ENCODE data around the gene FAM219A.

FAM219A gene, protein sequence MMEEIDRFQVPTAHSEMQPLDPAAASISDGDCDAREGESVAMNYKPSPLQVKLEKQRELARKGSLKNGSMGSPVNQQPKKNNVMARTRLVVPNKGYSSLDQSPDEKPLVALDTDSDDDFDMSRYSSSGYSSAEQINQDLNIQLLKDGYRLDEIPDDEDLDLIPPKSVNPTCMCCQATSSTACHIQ

DNA sequence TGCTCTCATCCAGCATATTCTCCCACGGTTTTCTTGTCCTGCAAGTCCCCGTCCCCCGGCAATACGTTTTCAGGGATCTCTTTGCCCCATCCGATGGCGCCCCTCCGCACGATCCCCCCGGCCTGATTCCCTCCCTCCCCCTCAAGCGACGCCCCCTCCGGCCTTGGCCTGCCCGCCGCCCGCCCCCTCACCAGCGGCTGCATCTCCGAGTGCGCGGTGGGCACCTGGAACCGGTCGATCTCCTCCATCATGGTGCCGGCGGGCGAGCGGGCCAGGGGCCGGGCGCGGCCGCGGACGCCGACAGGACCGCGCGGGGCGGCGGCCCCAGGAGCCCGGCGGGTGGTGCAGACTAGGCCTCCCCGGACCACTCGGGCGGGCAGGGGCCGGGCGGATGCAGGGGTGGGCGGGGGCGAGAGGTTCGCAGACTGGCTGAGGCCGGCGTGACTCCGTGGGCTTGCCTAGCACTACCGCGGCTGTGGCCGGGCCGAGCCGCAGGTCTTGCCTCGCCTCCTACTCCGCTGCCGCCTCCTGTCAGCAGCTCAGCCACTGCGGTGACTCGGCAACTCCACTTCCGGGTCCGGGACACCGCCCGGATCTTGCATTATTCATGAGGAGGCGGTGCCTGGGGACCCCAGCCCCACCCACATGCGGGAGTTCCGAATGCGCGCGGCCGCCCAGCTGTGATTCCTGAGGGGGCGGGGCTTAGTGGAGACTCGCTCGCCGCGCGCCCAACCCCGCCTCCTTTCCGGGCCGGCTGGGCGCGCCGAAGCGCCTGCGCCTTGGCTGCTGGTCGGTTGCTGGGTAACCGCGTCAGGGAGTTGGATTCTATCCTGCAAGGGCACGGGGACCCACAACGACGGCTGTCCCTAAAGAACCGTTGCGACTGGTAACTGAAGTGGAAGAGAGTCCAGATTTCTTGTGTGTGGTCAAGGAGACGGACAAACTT is at the start of gene FAM219A, which contains the start of gene DNAI1:
Gene FAM219A, minus strand, starts transcription at position 558 of the 946 bp plus-strand sequence. Its CDS starts 307 bp downstream, at position 251.
Gene DNAI1, plus strand, starts transcription at position 793 of the 946 bp plus-strand sequence. CDS start 201 bp downstream, outside the sequence.
- peak; percentile 98 for DNase-seq (ENCODE audit: low spot score)

DNA sequence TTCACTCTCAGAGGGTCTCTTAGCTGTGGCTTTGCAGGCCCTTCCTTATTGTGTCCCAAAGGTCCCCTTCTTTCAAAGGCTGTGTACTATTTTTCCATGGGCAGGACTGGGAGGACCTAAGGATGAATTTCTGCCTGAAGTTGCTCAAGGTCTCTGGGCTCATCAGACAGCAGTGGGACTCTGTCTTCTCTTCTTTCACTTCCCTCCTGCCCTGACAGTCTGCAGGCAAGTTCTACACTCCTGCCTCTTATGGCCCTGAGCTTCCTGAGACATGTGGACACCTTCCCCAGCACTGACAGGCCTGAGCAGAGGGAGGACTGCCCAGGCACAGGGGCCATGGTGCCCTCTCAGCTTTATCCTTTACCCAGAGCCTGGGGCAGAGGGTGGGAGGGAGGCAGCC is 49.6 kb upstream of the FAM219A start:
- DNase-seq (ENCODE audit: low spot score) = no peak

DNA sequence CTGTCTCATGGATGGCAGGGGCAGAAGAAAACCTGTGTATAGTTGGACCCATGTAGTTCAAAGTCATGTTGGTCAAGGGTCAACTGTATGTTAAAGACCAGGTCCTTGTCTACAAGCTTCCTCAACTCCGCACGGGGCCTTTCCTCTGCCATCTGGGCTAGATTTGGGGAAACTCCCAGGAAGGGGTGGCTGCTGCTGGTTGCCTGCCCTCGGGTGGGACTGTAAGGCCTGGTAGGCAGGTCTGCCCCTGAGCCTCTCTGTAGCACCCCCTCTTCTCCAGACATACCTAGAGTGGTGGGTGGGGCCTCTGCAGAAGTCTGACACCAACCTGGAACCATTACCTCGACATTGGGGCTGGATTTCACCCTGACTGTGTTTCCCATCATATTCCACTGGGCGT is 49.2 kb upstream of the FAM219A start:
- DNase-seq (ENCODE audit: low spot score) = no peak

DNA sequence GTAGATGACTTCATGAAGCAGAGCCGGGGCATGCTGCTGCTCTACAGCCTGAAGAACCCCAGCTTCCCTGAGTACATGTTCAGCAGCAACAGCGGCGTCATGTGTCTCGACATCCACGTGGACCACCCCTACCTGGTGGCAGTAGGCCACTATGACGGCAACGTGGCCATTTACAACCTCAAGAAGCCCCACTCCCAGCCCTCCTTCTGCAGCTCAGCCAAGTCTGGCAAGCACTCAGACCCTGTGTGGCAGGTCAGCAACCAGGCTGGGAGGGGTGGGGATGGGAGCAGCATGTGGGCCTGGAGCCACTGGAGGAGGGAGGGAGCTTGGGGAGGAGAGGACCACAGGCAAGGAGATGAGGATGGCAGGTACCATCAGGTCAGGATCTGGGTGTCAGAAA is 48.3 kb upstream of the FAM219A start:
- DNase-seq (ENCODE audit: low spot score) = no peak

DNA sequence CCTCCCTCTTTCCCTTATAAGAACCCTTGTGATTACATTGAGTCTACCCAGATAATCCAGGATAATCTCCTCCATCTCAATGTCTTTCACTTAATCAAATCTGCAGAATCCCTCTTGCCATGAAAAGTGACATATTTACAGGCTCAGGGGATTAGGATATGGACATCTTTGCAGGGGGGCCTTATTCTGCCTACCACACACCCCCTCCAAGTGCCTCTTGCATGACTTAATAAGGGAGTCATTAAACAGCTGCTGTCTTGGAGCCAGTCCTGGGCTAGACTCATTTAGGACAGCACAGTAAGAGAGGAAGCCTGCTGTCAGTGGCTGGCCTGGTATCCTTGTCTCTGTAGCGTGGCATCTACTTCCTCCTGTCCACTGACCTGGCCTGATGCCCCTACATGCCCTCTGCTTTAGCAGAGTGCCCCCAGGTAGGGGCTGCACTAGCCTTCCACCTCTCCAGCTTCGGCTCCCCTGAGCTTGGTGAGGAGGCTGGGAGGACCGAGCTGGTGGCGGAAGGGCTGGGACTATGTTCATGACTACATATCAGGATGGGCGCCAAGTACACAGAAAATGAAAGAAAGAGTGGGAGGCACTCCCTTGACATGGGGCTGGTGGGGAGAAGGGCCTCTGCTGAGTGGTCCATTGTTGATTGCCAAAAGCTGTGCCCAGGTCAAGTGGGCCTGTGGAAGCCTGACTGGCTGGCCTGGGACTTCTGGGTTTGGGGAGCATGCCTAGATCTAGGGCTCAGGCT is 47.2 kb upstream of the FAM219A start:
- no peak for DNase-seq (ENCODE audit: low spot score)

DNA sequence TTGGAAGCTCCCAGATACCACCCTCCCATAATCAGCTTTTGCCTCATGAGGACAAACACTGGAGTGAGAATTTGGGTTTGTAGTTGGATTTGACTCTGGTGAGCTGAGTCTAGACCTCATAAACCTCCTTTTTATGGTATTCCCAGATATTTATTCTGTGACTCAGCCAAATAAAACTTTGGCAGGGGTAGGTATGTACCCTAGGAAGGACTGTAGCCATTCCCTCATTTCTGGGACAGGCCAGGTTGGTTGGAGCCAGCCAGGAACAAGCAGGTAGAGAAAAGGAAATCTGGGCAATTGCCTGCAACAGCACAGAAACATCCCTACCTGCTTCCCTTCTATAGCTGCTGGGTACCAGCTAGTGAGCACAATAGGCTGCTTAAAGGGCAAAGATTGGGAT is 45.0 kb upstream of the FAM219A start:
- no peak for DNase-seq (ENCODE audit: low spot score)

DNA sequence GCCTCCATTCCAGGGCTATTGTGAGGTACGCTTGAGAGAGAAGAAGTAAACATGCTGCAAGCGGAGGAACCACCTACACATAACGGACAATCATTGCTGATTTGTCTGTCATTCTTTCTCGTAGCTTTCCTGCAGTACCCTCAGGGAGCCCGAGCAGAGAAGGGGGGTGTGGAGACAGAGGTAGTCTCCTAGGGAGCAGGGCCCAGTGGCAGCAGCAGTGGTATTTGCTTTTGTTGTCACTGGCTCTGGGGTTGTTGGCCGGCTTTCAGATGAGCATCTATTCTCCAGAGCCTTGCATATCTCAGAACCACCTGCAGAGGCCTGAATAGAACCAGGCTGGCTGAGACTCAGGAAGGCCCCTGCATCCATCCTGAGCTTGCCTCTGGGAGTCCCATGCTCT is 44.5 kb upstream of the FAM219A start:
- DNase-seq (ENCODE audit: low spot score) = no peak

DNA sequence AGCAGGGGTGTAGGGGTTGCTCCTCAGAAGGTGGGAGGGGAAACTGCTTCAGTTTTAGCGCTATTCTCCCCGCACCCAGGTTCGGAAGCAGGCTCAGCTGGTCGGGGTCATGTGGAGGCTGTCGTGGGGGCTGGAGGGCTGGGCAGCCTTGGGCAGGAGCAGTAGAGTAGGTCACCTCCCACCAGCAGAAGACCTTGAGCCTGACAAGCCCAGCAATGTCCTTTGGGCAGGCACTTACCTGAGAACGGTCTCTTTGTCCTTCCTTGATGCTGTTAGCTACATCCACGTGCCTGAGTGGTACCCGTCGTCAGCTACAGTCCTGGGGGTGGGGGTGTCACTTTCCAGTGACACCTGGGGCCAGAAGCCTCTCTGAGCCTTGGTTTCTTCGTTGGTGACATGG is 44.1 kb upstream of the FAM219A start:
- DNase-seq (ENCODE audit: low spot score) = no peak

DNA sequence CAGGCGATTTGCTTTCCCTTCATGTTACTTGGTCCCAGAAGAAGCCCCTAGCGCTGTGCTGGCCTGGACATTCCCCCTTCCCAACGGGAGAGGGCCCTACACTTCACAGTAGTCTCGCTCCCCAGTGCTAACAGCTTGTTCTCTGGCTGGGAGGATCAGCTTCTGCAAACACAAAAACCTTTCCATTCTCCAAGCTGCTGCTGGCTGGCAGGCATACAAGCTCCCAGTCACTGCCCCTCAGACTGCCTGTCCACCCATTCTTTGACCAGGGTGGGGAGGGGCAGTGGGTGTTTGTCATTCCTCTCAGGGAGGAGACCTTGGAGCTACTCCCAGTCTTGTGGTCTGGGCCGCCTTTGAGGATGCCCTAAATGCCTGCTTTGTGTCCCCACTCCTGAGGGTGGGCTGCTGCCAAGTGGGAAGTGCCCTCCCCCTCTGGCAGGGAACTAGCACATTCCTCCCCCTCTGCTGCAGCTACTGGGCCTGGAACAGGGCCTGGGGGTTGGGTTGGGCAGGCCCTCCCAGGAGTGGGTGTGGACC is 43.6 kb upstream of the FAM219A start:
- no peak for DNase-seq (ENCODE audit: low spot score)

DNA sequence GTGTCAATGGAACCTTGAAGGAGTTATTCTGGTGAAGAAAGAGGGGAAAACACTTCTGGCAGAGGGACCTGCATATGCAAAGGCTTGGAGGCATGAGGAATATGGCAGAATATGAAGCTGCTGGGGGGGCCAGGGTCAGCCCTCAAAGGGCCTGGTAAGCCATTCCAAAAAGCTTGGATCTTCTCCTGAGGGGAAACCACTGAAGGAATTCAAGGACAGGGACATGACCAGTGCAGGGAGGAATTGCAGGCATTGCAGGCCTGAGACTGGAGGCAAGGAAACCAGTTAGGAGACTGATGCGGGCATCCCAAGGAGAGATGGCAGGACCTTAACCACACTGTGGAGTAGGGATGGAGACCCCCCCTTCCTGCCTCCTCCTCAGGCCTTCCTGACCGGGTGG is 43.0 kb upstream of the FAM219A start:
- no peak for DNase-seq (ENCODE audit: low spot score)

DNA sequence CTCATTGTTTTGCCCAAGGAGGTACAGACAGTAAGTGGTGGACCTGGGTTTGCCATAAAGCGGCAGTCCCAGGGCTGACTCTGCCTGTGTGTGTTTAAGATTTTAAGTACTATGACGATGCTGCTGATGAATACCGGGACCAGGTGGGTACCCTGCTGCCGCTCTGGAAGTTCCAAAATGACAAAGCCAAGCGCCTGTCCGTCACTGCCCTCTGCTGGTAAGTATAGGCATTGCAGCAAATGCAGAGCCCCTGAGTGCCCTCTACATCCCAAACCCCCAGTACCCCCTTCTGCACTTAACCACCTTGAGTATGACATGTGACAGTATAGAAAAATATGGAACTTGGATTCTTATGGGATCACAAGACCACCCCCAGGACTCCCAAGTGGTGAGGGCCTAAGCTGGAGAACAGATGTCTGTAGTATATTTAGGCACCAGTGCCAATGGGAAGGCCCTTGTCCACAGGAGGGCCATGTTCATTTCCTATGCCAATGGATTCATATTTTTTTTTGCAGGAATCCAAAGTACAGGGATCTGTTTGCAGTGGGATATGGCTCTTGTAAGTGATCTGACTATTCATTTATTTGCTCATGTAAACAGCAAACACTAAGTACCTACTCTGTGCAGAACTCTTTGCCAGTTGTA is 42.4 kb upstream of the FAM219A start:
- peak; percentile 78 for DNase-seq (ENCODE audit: low spot score)

DNA sequence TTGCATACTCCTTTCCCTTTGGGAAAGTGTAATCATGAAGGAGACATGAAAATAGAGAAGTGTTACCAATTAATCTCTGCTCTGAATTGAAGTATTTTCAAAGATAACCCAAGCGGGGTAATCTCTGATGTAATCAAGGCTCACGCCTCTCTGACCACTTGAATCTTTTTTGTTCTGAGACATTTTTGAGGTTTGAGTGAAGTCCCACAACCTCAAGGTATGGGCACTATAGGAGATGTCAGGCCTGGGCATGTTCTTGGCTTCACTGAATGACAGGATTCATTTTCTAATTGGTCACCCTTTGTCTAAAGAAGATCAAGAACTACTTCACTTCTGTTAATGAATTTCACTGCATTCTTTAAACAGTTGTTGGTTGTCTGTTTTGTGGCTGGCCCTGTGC is 40.7 kb upstream of the FAM219A start:
- no peak for DNase-seq (ENCODE audit: low spot score)

DNA sequence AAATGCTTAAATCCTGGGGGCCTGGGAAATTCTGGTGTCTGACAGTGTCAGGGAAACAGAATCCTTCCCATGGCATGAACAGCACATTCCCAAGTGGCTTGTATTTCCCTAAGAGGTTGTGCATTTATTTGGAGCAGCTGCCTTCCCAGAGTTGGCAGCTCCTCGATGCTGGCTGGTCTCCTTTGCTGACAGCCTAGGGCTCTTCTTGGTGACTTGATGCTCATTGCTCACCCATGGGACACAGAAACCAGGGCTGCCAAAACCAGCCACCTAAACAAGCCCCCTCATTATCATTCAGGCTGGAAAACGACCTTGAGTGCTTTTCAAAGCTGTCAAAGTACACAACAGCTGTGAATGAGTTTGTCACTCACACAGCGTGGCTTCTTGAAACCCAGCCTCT is 40.2 kb upstream of the FAM219A start:
- no peak for DNase-seq (ENCODE audit: low spot score)

DNA sequence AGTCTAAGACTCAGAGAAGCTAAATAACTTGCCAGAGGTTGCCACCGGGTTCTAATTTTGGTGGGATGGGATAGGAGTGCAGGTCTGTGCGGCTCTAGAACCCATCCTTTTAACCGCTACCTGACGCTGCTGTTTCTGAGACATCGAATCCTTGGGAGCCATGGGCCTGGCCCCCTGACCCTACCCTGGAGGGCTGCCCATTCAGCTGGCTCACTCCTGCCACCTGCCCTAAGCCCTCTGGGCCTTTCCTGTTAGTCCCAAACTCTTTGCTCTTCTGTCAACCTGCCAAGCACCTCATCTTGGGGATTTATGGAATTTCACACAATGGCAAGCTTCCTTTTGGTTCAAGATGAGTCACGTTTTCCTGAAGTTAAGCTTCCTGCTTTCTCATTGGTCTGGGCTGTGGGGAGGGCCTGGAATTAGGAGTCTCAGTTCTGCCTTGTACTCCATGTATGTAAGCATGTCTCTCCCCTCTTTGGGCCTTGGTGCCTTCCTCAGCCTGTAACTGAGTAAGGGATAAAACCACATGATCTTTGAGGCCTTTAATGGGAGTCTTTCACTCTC is 37.9 kb upstream of the FAM219A start:
- DNase-seq (ENCODE audit: low spot score) = no peak

DNA sequence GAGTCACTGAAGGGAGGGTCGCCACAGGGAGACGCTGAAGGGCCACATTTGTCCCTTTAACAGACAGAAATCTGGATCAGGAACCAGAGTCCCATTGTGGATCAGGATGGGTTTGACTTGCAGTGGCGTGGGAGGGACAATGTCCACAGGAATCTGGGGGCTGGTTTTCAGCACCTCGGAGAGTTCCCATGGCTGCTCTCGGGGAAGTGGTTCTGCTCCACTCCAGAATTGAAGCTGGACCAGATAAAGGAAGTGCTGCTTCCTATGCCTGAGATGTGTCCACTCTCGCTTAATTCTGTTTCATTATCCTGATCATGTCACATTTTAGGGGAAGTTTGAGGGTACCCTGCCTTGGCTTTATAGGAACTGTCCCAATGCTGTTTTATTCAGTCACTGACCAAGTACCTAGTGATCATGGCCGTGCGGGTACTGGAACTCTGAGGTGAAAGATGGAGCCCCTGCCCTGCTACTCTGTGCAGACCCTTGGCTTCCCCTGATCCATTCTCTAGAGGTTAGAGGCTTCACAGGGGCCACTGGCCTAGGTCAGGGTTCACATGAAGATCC is 35.7 kb upstream of the FAM219A start:
- peak; percentile 38 for DNase-seq (ENCODE audit: low spot score)

DNA sequence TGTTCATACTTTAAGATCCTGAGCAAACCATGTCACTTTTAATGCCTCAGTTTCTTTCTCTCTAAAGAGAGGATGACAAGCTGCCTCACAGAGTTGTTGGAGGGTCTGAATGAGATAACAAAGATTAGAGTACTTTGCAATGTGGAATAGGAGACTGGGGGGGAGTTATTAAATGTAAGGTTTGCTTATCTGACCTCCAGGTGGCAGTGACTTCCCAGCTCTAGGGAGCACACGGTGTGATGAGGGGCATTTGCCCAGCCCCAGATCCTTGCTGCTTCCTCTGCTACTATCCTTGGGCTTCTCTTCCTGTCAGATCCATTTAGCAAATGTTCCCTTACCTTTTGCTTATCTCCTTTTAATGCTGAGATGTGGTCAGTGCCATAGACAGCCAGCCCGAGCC is 33.7 kb upstream of the FAM219A start:
- DNase-seq (ENCODE audit: low spot score) = peak; percentile 34

DNA sequence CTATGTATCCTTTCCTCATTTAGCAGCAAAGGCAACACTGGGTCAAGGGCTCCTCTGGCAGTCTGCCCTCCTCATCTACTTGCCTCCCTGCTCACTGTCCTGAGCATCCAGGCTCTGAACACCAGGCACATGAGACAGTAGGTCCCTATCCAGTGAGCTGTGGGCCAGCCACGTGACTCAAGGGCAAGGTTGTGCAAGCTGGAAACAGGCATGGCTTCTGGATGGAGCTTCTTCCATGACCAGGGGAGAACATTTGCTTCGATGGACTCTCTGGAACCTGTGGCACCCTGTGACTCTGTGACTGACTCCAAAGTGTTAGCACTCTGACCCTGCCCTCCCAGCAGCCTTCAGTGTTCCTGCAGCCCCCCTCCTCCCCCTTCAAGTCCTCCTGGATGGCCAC is 33.2 kb upstream of the FAM219A start:
- DNase-seq (ENCODE audit: low spot score) = no peak

DNA sequence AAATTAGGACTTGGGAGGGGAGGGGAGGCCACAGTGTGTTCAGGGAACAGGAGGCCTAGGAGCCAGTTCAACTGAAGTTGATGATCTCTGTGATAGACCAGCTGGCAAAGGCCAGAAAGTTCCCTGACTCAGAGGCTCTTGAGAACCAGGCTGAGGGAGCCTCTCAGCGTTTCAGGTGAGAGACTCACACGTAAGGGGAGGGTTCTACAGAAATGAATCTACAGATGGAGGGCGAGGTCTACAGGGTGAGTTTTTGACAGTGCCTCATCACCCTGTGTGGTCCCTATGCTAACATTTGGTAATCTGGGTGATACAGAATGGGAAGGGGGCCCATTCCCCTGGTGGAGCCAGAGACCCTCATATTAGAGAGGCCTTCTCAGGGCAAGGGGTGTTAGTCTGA is 32.4 kb upstream of the FAM219A start:
- DNase-seq (ENCODE audit: low spot score) = no peak

DNA sequence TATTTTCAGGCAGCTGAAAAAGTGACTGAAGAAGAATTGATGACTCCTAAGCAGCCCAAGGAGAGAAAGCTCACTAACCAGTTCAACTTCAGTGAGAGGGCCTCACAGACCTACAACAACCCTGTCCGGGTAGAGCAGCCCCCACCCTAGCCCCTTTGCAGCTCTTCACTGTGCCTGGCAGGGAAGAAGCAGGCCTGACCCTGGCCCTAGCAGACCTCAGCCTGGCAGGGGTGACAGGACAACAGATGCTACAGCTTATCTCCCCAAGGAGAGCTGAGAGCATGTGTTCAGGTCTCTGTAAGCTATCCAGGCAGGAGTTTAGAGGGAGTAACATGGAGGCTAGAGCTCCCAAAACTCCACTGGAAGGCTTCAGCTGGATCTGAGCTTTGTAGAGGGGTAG is 32.0 kb upstream of the FAM219A start:
- no peak for DNase-seq (ENCODE audit: low spot score)

DNA sequence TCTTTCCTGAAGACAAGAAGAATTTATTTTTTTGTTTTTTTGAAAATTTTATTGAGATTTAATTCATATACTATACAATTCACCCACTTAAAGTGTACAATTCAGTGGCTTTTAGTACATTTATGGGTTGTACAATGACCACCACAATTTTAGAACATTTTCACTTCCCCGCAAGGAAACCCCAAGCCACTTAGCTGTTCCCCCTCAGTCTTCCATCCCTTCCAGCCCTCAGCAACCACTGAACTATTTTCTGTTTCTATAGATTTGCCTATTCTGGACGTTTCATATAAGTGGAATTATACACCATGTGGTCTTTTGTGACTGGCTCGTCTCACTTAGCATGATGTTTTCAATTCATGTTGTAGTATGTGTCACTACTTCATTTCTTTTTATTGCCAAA is 28.2 kb upstream of the FAM219A start:
- no peak for DNase-seq (ENCODE audit: low spot score)

DNA sequence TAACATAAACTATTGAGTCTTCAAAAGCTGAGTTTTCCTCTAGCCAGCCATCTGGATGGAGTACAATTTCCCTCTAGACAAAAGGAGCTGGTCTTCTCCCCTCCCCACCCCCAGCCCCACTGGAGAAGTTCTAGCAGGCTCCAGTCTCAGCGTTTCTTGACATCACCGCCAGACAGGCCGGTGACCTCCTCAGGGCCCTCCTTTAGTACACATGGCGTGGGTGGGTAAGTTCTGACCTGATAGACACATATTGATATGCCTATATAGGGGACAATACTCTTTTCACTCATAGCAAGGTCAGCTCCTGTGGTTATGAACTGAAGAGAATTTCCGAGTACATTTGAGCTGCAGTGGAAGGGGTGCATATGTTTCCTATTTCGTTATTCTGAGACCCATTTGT is 27.5 kb upstream of the FAM219A start:
- no peak for DNase-seq (ENCODE audit: low spot score)

Measured in NAMALWA (cell line).